ENCODE data around the gene S100A1. TPM values are rescaled to one million over a fixed set of nuclear protein-coding genes. Genes with fewer than 3 reads are reported as not detected.
A peak's percentile ranks its signal among the peaks of the same experiment; 100 is the strongest.

S100A1 gene
- total RNA-seq, 1 experiment from 2014 or later, result not detected

DNA sequence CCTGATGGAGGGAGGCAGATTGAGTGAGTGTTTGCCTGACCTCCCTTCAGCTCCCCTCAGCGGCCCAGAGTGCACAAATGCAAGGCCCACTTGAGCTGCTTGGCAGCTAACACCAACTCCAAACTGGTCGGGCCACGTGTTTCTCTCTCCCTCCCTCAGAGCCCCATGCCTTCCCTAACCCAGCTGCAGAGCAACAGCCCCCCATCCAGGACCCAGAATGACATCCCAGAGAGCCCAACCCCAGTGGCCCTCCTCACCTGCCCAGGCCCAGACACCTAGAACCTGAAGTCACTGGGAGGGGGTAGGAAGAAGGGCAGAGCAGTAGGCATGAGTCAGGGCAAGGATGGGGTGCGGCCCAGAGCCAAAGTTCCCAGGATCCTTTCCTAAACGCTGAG lies 11.3 kb upstream of the S100A1 start:
- H2BK15ac ChIP-seq (ENCODE audit: low read depth, low read length), result no peak overlapping the region
- no peaks in the 10 kb centered on the region for H3K23me2 ChIP-seq (ENCODE audit: insufficient read length, low read depth, low read length, poor library complexity, severe bottlenecking)
- H4K5ac ChIP-seq (ENCODE audit: insufficient read length, low read depth, low read length), result no peak overlapping the region
- H2AFZ ChIP-seq (ENCODE audit: low read length), result no peak overlapping the region
- H3K4ac ChIP-seq (ENCODE audit: low read depth, low read length), result no peak overlapping the region
- H3K4me3 Mint-ChIP-seq, result no peak overlapping the region
- WGBS (ENCODE audit: extremely low coverage, insufficient read length, low lambda C conversion rate), result no CpG with 5 or more reads among the region's 5 CpGs
- no peak overlapping the region for H2BK20ac ChIP-seq (ENCODE audit: low read depth, low read length, poor library complexity, severe bottlenecking)
- no peak overlapping the region for H3K56ac ChIP-seq (ENCODE audit: insufficient read length, low read depth, low read length)
- peak overlapping the region in 1 of 3 experiments; percentile 55; a peak in 1 of 7 replicates for H3K27ac Mint-ChIP-seq
- H4K20me1 ChIP-seq (ENCODE audit: control insufficient read depth, insufficient read depth, insufficient read length), result no peaks in the 10 kb centered on the region
- H3K27ac ChIP-seq (ENCODE audit: insufficient read length, low read depth, low read length), result no peak overlapping the region
- no peak overlapping the region for H3T11ph ChIP-seq (ENCODE audit: low read length)
- H3K9me3 ChIP-seq (ENCODE audit: control insufficient read depth, low read depth, low read length), result no peaks in the 10 kb centered on the region
- no peak overlapping the region for H3K14ac ChIP-seq (ENCODE audit: insufficient read depth, low read length)
- no peak overlapping the region for H2BK12ac ChIP-seq (ENCODE audit: insufficient read length, low read depth, low read length)
- no peak overlapping the region for H3K23ac ChIP-seq (ENCODE audit: insufficient read length, low read depth, low read length)
- TF ChIP-seq CTCF (conservative IDR thresholded peaks at IDR 0.05), result no peak
- no peak for DNase-seq
- no peak overlapping the region for H3K9ac ChIP-seq (ENCODE audit: extremely low read depth, insufficient read length, low read length)
- H2BK5ac ChIP-seq (ENCODE audit: insufficient read length, low read length), result no peak overlapping the region
- peaks cover 22 to 39% of the 10 kb centered on the region in 2 experiments for H3K4me1 Mint-ChIP-seq
- H3K79me2 ChIP-seq (ENCODE audit: insufficient read depth, low read length), result no peaks in the 10 kb centered on the region
- peaks cover 5 to 17% (median 5%) of the 10 kb centered on the region in 3 experiments; a peak in 5 of 7 replicates for H3K36me3 Mint-ChIP-seq (ENCODE audit: insufficient read depth in 1 of 3, low read depth in 3 of 3)
- H2AK5ac ChIP-seq (ENCODE audit: insufficient read length, low read length), result no peak overlapping the region
- H3K9me3 Mint-ChIP-seq, result no peaks in the 10 kb centered on the region
- no peaks in the 10 kb centered on the region; the same call in 1 of the 2 replicates for H3K27me3 Mint-ChIP-seq (ENCODE audit: low read depth)
- no peak overlapping the region for H4K91ac ChIP-seq (ENCODE audit: insufficient read length, low read depth, low read length)
- no peak overlapping the region for H3K4me2 ChIP-seq (ENCODE audit: insufficient read depth, insufficient read length, low read length)
- H3K79me1 ChIP-seq (ENCODE audit: insufficient read depth, low read depth, low read length, poor library complexity, severe bottlenecking), result no peaks in the 10 kb centered on the region
- H3K4me1 ChIP-seq (ENCODE audit: insufficient read depth, low read length), result peaks cover 4% of the 10 kb centered on the region; the same call in 1 of the 2 replicates
- no peak overlapping the region for H3K18ac ChIP-seq (ENCODE audit: insufficient read length, low read depth, low read length)
- no peaks in the 10 kb centered on the region for H3K27me3 ChIP-seq (ENCODE audit: insufficient read depth, low read length)
- no peak overlapping the region for H4K8ac ChIP-seq (replicated peaks; ENCODE audit: insufficient read length, low read depth, low read length)
- no peak overlapping the region for H2BK120ac ChIP-seq (ENCODE audit: low read depth, low read length, poor library complexity, severe bottlenecking)

All from H9 (cell line).